Lower leg skin (tissue), 3 donors: ENCODE data around the gene PPP1R15B.

Experiments
- CTCF ChIP-seq, 3 donors: fragments of 450-650 bp; IDR thresholded peaks; one replicate each; pipeline ENCODE4 v1.5.1; 2016; ENCODE audit warnings: antibody characterized with exemption in 3 of 3, mild to moderate bottlenecking in 3 of 3, moderate library complexity in 2 of 3
- POLR2A ChIP-seq, 2 donors: fragments of 450-650 bp; IDR thresholded peaks; one replicate each; pipeline ENCODE4 v1.6.1; 2016 to 2017; ENCODE audit warnings: antibody characterized with exemption in 2 of 2, mild to moderate bottlenecking in 1 of 2, moderate library complexity in 1 of 2

GRCh38 chr1:204432708-204433107 is 21.1 kb upstream of the PPP1R15B start:
- TF ChIP-seq CTCF (IDR thresholded peaks at IDR 0.05) (no peak), POLR2A (IDR thresholded peaks at IDR 0.05) (no peak)
